ENCODE results near the gene SUGT1. TPM values are rescaled to one million over a fixed set of nuclear protein-coding genes. Genes with fewer than 3 reads are reported as not detected.
"Not testable (repeated sequence)": the region's sequence is repeated elsewhere in the genome, so short reads cannot be mapped to it uniquely, and the experiment has no call there.

The SUGT1 gene
- total RNA-seq, result 10 to 100 TPM; 43.5 to 46.7 TPM
- polyA plus RNA-seq (ENCODE audit: insufficient read length in 6 of 6), result 10 to 100 TPM; 49.3 to 65.0 (median 52.1) TPM
- long read RNA-seq, donor 1, transcript SUGT1-204 (1 exons, 2,802 nt), result major isoform, 8 of 17 reads
- long read RNA-seq, donor 1, partial matches to known transcripts, result 0 of 17 reads
- long read RNA-seq, donor 1, other reads (novel, unspliced or antisense), result 8 of 17 reads
- long read RNA-seq, donor 2, full-length matches to known transcripts, result 10 of 35 reads
- long read RNA-seq, donor 2, partial matches to known transcripts, result 16 of 35 reads
- long read RNA-seq, donor 2, other reads (novel, unspliced or antisense), result 9 of 35 reads
- long read RNA-seq, donor 3, partial matches to known transcripts, result 0 of 3 reads
- long read RNA-seq, donor 3, other reads (novel, unspliced or antisense), result 0 of 3 reads
- long read RNA-seq, donor 4, partial matches to known transcripts, result 2 of 8 reads
- long read RNA-seq, donor 4, other reads (novel, unspliced or antisense), result 6 of 8 reads
- long read RNA-seq, donor 5, transcript SUGT1-204 (1 exons, 2,802 nt), result major isoform, 12 of 25 reads
- long read RNA-seq, donor 5, partial matches to known transcripts, result 8 of 25 reads
- long read RNA-seq, donor 5, other reads (novel, unspliced or antisense), result 5 of 25 reads
- long read RNA-seq, donor 6, partial matches to known transcripts, result 13 of 27 reads
- long read RNA-seq, donor 6, other reads (novel, unspliced or antisense), result 13 of 27 reads
- long read RNA-seq, donor 7, transcript SUGT1-204 (1 exons, 2,802 nt), result major isoform, 8 of 8 reads
- long read RNA-seq, donor 7, partial matches to known transcripts, result 0 of 8 reads
- long read RNA-seq, donor 7, other reads (novel, unspliced or antisense), result 0 of 8 reads
- long read RNA-seq, donor 8, transcript SUGT1-204 (1 exons, 2,802 nt), result major isoform, 15 of 22 reads
- long read RNA-seq, donor 8, partial matches to known transcripts, result 0 of 22 reads
- long read RNA-seq, donor 8, other reads (novel, unspliced or antisense), result 7 of 22 reads
- long read RNA-seq, donor 9, result 0 reads
- long read RNA-seq, donor 10, partial matches to known transcripts, result 2 of 12 reads
- long read RNA-seq, donor 10, other reads (novel, unspliced or antisense), result 10 of 12 reads
- long read RNA-seq, donor 11, transcript SUGT1-204 (1 exons, 2,802 nt), result major isoform, 9 of 9 reads
- long read RNA-seq, donor 11, partial matches to known transcripts, result 0 of 9 reads
- long read RNA-seq, donor 11, other reads (novel, unspliced or antisense), result 0 of 9 reads
- long read RNA-seq, donor 12, transcript SUGT1-204 (1 exons, 2,802 nt), result major isoform, 6 of 13 reads
- long read RNA-seq, donor 12, partial matches to known transcripts, result 0 of 13 reads
- long read RNA-seq, donor 12, other reads (novel, unspliced or antisense), result 7 of 13 reads

DNA sequence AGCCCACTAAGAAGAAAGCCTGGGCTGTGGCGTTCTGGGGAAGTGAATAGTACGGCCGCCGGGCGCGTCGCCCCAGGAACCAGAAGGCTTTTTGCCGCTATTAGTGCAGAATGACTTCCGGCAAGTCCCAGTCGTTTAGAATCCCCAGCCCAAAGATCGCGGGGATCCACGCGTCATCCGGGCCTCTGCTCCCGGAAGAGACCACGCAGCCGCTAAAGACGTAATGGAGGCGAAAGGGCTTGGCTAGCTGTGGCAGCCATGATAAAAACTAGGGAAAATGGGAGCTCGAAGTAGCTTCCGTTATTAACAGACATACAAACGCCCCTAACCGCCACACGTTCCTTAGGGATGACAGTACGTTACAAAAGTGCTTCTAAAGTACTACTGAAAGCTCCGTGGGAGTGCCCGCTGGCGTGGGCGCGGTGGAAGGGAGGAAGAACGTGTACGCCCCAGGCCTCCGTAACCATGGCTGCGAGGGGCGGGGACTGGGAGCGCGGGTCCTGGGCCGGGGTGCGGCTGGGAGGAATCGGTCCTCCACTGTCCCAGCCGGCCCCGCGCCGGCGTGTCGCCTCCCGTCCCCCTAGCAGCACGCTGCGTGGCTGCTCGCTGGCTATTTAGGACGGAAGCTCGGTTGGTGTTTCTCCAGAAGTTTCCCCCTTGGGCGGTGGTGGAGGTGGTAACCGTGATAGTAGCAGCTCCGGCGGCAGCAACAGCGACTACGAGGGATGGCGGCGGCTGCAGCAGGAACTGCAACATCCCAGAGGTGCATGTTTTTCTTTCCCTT, at the start of gene SUGT1:
SUGT1 (plus strand) TSS at position 641 of the 784 bp plus-strand sequence; CDS start at position 726, 85 bp downstream.
- Histone ChIP-seq H3K36me3 (peaks cover 0 to 13% of the 10 kb centered on the region in 2 donors), H3K4me1 (peaks cover 11 to 38% of the 10 kb centered on the region in 2 donors), H3K27me3 (no peaks in the 10 kb centered on the region), H3K27ac (peak within 1 kb of the TSS; percentile 97 to 98), H3K9me3 (no peaks in the 10 kb centered on the region), H3K4me3 (peak within 1 kb of the TSS; percentile 71 to 78)
- ATAC-seq (peak; percentile 99), DNase-seq (peak; percentile 98 to 100 (median 99))
- intact Hi-C loops (cut with DNase I), result no loop called here
- TF ChIP-seq, protein P1, sequence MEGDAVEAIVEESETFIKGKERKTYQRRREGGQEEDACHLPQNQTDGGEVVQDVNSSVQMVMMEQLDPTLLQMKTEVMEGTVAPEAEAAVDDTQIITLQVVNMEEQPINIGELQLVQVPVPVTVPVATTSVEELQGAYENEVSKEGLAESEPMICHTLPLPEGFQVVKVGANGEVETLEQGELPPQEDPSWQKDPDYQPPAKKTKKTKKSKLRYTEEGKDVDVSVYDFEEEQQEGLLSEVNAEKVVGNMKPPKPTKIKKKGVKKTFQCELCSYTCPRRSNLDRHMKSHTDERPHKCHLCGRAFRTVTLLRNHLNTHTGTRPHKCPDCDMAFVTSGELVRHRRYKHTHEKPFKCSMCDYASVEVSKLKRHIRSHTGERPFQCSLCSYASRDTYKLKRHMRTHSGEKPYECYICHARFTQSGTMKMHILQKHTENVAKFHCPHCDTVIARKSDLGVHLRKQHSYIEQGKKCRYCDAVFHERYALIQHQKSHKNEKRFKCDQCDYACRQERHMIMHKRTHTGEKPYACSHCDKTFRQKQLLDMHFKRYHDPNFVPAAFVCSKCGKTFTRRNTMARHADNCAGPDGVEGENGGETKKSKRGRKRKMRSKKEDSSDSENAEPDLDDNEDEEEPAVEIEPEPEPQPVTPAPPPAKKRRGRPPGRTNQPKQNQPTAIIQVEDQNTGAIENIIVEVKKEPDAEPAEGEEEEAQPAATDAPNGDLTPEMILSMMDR (IDR thresholded peaks at IDR 0.05), result peak; percentile 42 to 53

DNA sequence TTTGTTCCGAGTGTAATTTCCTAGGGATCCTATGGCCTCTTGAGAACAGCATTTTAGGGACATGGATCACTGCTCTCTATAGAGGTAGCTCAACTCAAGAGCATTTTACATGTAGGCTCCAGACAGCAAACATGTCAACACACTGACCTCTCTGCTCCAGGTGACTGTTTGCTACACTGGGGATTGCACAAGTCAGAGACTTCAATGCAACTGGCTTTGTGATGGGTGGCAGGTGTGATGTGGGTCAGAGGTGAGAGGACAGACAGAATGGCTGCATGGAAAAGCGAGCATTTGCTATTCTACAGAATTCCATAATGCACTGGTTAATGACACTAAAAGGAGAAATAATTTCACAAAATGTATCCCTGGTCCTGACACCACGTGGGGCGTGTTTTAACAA, 49.3 kb upstream of the SUGT1 start:
- H3K9me3 ChIP-seq; H3K36me3 ChIP-seq; DNase-seq; H3K4me3 ChIP-seq; ATAC-seq; intact Hi-C loops (cut with DNase I); H3K27ac ChIP-seq: not testable (repeated sequence)
- peaks cover 9 to 10% of the 10 kb centered on the region in 2 donors for H3K4me1 ChIP-seq
- H3K27me3 ChIP-seq, result peaks cover 0 to 32% of the 10 kb centered on the region in 2 donors

DNA sequence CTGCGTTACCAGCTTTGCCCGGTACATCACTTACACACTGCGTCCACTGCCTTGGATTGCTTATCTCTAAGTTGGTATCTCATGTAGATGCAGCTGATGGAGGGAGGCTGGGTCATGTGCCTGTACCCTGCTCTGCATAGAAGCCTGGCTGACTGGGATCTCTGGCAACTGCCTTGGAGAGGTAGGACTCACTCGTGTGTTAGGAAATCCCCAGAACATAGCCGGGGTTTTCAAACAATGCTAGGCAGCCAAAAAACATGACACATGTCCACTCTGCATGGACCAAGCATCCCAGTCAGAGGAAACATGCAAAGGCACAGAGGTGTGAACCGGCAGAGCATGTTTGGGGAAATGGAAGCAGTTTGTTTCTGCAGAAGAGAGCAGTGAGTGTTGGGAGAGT, 46.5 kb upstream of the SUGT1 start:
- H3K4me1 ChIP-seq; DNase-seq; H3K4me3 ChIP-seq; ATAC-seq; H3K36me3 ChIP-seq; H3K9me3 ChIP-seq; intact Hi-C loops (cut with DNase I); H3K27ac ChIP-seq; H3K27me3 ChIP-seq: not testable (repeated sequence)

DNA sequence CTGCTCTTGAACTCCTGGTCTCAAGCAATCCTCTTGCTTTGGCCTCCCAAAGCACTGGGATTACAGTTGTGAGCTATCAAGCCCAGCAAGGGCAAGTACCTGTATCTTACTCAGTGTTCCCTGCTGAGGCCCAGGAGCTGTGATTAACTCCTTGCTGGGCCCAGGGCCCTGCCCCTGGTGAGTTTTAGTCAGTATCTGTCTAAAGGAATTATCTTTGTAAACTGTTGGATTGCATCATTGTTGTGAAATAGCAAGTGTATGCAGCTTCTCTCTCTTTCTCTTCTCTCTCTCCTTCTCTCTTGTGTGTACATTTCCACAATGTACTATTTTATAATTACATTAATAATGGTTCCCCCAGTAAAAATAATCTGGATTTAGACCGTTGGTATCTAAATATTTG, 45.8 kb upstream of the SUGT1 start:
- H3K9me3 ChIP-seq; H3K4me3 ChIP-seq; H3K27ac ChIP-seq; intact Hi-C loops (cut with DNase I); H3K4me1 ChIP-seq; H3K27me3 ChIP-seq; DNase-seq; ATAC-seq; H3K36me3 ChIP-seq: not testable (repeated sequence)

DNA sequence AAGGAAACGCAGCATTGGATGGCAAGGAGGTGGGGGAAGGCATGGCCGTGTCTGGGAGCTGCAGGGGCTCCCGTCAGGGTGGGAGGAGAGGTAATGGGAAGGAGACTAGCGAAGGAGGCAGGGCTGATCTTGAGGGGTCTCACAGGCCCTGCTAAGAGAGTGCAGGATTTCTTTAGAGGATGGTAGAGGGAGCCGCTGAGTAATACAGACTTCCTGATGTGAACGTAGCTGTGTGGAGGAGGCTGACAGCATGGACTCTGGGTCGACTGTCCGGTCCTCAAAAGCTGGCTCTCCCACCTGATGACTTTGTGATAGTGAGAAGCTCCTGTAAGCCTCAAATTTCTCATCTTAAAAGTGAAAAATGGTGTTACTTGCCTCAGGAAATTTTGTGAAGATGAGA, 44.5 kb upstream of the SUGT1 start:
- H3K36me3 ChIP-seq; ATAC-seq; intact Hi-C loops (cut with DNase I); H3K27ac ChIP-seq; H3K27me3 ChIP-seq; H3K9me3 ChIP-seq; DNase-seq; H3K4me3 ChIP-seq; H3K4me1 ChIP-seq: not testable (repeated sequence)

DNA sequence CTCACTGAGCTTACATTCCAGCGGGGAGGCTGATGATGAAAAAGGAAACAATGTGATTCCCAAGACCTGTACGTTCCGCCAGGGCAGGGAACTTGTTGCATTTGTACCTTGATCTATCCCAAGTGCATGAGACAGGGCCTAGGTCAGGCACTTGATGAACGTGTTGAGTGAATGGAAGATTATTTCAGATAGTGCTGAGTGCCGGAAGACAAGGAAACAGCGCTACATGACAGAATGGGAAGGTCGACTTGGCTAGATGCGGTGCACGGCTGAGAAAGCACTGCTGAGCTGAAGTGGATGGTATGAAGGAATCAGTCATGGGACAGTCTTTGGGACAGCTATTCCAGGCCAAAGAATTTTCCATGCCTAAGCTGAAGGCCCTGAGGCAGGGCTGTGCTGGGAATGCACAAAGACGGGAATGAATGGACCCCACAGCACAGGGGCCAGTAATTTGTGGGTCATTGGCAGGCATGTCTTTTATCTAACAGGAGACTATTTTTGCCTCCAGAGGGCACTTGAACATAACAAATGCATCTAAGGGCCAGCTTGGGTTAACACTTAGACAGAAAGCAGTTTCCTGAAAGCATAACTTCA, 43.5 kb upstream of the SUGT1 start:
- ATAC-seq (peak; percentile 93), DNase-seq (peak in 2 of 4 donors; percentile 24 to 50)
- H3K27ac ChIP-seq; H3K27me3 ChIP-seq; H3K36me3 ChIP-seq; H3K4me1 ChIP-seq; intact Hi-C loops (cut with DNase I); H3K9me3 ChIP-seq; H3K4me3 ChIP-seq: not testable (repeated sequence)
- TF ChIP-seq, protein P1 (IDR thresholded peaks at IDR 0.05), result peak in 1 of 2 donors; percentile 24

DNA sequence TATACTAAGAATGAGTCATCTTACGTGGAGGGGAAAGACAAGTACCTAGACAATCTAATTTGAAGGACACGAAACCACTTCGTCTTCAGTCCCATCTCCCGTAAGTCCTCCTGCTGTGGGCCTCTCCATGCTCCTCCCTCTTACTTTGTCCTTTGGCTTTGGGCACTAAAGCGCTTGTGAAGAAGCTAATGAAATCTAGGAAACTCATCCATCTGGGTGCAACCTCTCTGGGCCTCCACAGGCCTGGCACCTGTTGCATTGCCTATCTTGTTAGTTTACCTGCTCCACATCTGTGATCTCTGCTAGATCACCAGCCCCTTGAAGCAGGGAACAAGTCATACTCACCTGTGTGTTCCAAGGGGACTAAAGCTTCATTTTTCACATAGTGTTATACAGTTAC, 42.5 kb upstream of the SUGT1 start:
- H3K27ac ChIP-seq; ATAC-seq; H3K36me3 ChIP-seq; H3K4me3 ChIP-seq; H3K4me1 ChIP-seq; DNase-seq; H3K9me3 ChIP-seq; H3K27me3 ChIP-seq; intact Hi-C loops (cut with DNase I): not testable (repeated sequence)
